Measurements from ENCODE around the gene RAPGEF4.

DNA sequence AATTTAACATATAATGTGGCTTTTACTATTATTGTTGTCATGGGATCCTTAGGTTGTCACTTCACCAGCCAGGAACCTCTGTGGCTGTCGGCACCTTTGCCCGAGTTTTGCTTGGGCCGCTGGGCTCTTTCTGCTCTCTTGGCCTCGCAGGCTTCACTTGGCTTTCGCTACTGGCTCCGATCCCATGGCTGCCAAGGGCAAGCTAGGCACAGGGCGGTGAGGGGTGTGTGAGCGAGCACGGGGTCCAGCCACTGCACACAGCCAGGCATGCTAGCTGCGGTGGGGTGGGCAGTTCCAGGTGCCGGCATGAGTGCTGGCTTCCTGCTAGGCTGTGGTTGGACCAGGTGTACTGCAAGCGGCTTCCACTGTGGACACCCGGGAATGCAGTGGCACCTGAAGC is 23.4 kb upstream of the RAPGEF4 start:
- no peak for TF ChIP-seq POLR2AphosphoS5 (IDR thresholded peaks at IDR 0.05)
- TF ChIP-seq, protein P1, sequence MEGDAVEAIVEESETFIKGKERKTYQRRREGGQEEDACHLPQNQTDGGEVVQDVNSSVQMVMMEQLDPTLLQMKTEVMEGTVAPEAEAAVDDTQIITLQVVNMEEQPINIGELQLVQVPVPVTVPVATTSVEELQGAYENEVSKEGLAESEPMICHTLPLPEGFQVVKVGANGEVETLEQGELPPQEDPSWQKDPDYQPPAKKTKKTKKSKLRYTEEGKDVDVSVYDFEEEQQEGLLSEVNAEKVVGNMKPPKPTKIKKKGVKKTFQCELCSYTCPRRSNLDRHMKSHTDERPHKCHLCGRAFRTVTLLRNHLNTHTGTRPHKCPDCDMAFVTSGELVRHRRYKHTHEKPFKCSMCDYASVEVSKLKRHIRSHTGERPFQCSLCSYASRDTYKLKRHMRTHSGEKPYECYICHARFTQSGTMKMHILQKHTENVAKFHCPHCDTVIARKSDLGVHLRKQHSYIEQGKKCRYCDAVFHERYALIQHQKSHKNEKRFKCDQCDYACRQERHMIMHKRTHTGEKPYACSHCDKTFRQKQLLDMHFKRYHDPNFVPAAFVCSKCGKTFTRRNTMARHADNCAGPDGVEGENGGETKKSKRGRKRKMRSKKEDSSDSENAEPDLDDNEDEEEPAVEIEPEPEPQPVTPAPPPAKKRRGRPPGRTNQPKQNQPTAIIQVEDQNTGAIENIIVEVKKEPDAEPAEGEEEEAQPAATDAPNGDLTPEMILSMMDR (IDR thresholded peaks at IDR 0.05) = no peak
